ENCODE results near the gene UBE3C.

DNA sequence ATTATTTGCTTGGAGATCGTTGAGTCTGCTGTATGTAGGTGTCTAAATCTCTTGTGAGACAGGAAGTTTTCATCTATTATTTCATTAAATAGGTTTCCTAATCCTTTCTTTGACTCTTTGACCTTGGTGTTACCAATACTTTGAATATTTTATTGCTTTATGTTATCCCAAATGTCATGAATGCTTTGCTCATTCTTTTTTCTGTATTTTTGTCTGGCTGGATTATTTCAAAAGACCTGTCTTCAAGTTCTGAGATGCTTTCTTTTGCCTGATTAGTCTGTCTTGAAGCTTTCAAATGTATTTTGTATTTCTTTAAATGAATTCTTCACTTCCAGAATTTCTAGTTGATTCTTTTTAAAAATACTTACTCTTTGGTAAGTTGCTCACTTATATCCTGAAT, 27.3 kb downstream of the UBE3C start:
- TF ChIP-seq SIN3A (IDR thresholded peaks at IDR 0.05; ENCODE audit: borderline replicate concordance, insufficient read depth, low read length) (no peak), FOXP2 (optimal IDR thresholded peaks at IDR 0.05; ENCODE audit: borderline replicate concordance, extremely low read depth, extremely low read length, insufficient read depth) (no peak), POLR2AphosphoS5 (IDR thresholded peaks at IDR 0.05; ENCODE audit: low read depth, low read length) (no peak), TAF1 (IDR thresholded peaks at IDR 0.05; ENCODE audit: borderline replicate concordance, insufficient read depth, low read length) (no peak)
- TF ChIP-seq, protein P1, sequence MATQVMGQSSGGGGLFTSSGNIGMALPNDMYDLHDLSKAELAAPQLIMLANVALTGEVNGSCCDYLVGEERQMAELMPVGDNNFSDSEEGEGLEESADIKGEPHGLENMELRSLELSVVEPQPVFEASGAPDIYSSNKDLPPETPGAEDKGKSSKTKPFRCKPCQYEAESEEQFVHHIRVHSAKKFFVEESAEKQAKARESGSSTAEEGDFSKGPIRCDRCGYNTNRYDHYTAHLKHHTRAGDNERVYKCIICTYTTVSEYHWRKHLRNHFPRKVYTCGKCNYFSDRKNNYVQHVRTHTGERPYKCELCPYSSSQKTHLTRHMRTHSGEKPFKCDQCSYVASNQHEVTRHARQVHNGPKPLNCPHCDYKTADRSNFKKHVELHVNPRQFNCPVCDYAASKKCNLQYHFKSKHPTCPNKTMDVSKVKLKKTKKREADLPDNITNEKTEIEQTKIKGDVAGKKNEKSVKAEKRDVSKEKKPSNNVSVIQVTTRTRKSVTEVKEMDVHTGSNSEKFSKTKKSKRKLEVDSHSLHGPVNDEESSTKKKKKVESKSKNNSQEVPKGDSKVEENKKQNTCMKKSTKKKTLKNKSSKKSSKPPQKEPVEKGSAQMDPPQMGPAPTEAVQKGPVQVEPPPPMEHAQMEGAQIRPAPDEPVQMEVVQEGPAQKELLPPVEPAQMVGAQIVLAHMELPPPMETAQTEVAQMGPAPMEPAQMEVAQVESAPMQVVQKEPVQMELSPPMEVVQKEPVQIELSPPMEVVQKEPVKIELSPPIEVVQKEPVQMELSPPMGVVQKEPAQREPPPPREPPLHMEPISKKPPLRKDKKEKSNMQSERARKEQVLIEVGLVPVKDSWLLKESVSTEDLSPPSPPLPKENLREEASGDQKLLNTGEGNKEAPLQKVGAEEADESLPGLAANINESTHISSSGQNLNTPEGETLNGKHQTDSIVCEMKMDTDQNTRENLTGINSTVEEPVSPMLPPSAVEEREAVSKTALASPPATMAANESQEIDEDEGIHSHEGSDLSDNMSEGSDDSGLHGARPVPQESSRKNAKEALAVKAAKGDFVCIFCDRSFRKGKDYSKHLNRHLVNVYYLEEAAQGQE (IDR thresholded peaks at IDR 0.05; ENCODE audit: insufficient read depth in 1 of 2, low read depth in 2 of 2, low read length in 2 of 2): no peak
